CD14-positive monocyte (primary cell): Measurements from ENCODE around the gene ETV1. TPM values are rescaled to one million over a fixed set of nuclear protein-coding genes. Genes with fewer than 3 reads are reported as not detected.

Experiments
- DNase-seq, 3 donors: peaks; one replicate each; pipeline ENCODE4 v3.0.0-alpha.2; 2011 to 2022
- H2AFZ ChIP-seq: 2 replicates; pipeline ENCODE4 v1.6.0; 2012; ENCODE audit warnings: mild to moderate bottlenecking, low read depth, low read length, inconsistent platforms; ENCODE audit not compliant: insufficient read depth, poor library complexity, severe bottlenecking
- H3K27ac ChIP-seq, 2 donors: 1 replicate in 1 of 2; 2 replicates in 1 of 2; pipeline ENCODE4 v1.5.1; 2012 to 2013; ENCODE audit warnings: low read length in 2 of 2, control low read depth in 1 of 2, inconsistent platforms in 1 of 2, low read depth in 1 of 2, mild to moderate bottlenecking in 1 of 2
- H3K27me3 ChIP-seq, 2 donors: one replicate each; pipeline versions ENCODE4 v1.6.0 to v1.6.1; 2011 to 2013; ENCODE audit warnings: low read length in 2 of 2; ENCODE audit not compliant: control insufficient read depth in 2 of 2, insufficient read depth in 2 of 2
- H3K36me3 ChIP-seq, 2 donors: replicated peaks in 1 of 2; 1 replicate in 1 of 2; 2 replicates in 1 of 2; pipeline versions ENCODE4 v1.5.1 to v1.6.1; 2012 to 2013; ENCODE audit warnings: low read length in 2 of 2, control low read depth in 1 of 2, inconsistent platforms in 1 of 2, mild to moderate bottlenecking in 1 of 2; ENCODE audit not compliant: insufficient read depth in 2 of 2, control insufficient read depth in 1 of 2
- H3K4me1 ChIP-seq, 2 donors: 1 replicate in 1 of 2; 2 replicates in 1 of 2; pipeline versions ENCODE4 v1.5.1 to v1.6.1; 2012 to 2013; ENCODE audit warnings: low read length in 2 of 2, control low read depth in 1 of 2, inconsistent platforms in 1 of 2, mild to moderate bottlenecking in 1 of 2, moderate library complexity in 1 of 2; ENCODE audit not compliant: insufficient read depth in 2 of 2, control insufficient read depth in 1 of 2
- H3K4me2 ChIP-seq: replicated peaks from 2 replicates; pipeline ENCODE3; 2012; ENCODE audit warnings: low read length, moderate library complexity, mild to moderate bottlenecking; ENCODE audit not compliant: poor library complexity, severe bottlenecking; ENCODE audit errors: extremely low read depth
- H3K4me3 ChIP-seq, 3 experiments: fragments of 200-600 bp in 1 of 3; sonication (generic) in 1 of 3; replicated peaks in 1 of 3; 1 replicate in 2 of 3; 2 replicates in 1 of 3; pipeline ENCODE4 v1.5.1; 2011 to 2013; ENCODE audit warnings: low read length in 3 of 3, mild to moderate bottlenecking in 3 of 3, control low read depth in 2 of 3, low read depth in 2 of 3, inconsistent platforms in 1 of 3, moderate library complexity in 1 of 3
- H3K79me2 ChIP-seq: 2 replicates; pipeline ENCODE4 v1.6.0; 2012; ENCODE audit warnings: mild to moderate bottlenecking, control low read depth, inconsistent platforms, low read length, moderate library complexity; ENCODE audit not compliant: insufficient read depth
- H3K9ac ChIP-seq: 2 replicates; pipeline ENCODE4 v1.6.0; 2017; ENCODE audit warnings: low read length, mild to moderate bottlenecking; ENCODE audit not compliant: insufficient read depth, poor library complexity, severe bottlenecking
- H3K9me3 ChIP-seq, 2 donors: replicated peaks in 1 of 2; 1 replicate in 1 of 2; 2 replicates in 1 of 2; pipeline versions ENCODE4 v1.5.1 to v1.6.1; 2012 to 2013; ENCODE audit warnings: low read length in 2 of 2, control low read depth in 1 of 2; ENCODE audit not compliant: control insufficient read depth in 1 of 2, insufficient read depth in 1 of 2
- H4K20me1 ChIP-seq: 2 replicates; pipeline ENCODE4 v1.6.0; 2012; ENCODE audit warnings: mild to moderate bottlenecking, low read length, control low read depth, moderate library complexity; ENCODE audit not compliant: insufficient read depth
- H3K27ac Mint-ChIP-seq, 7 donors: one replicate each; pipeline ENCODE4 v1.8.0; 2020; ENCODE audit warnings: mild to moderate bottlenecking in 7 of 7, mixed read lengths in 7 of 7, moderate library complexity in 6 of 7, inconsistent platforms in 2 of 7
- H3K27me3 Mint-ChIP-seq, 3 donors: one replicate each; pipeline ENCODE4 v1.8.0; 2021 to 2022; ENCODE audit warnings: low read depth in 3 of 3, mild to moderate bottlenecking in 3 of 3, mixed read lengths in 3 of 3, moderate library complexity in 3 of 3, inconsistent platforms in 1 of 3
- H3K36me3 Mint-ChIP-seq, 2 donors: one replicate each; pipeline ENCODE4 v1.8.0; 2020; ENCODE audit warnings: mixed read lengths in 2 of 2, inconsistent platforms in 1 of 2, mild to moderate bottlenecking in 1 of 2
- H3K4me1 Mint-ChIP-seq: one replicate; pipeline ENCODE4 v1.8.0; 2020; ENCODE audit warnings: mild to moderate bottlenecking, mixed read lengths
- H3K4me3 Mint-ChIP-seq, 2 donors: one replicate each; pipeline ENCODE4 v1.8.0; 2020; ENCODE audit warnings: mild to moderate bottlenecking in 2 of 2, mixed read lengths in 2 of 2, moderate library complexity in 1 of 2
- H3K9me3 Mint-ChIP-seq, 7 donors: one replicate each; pipeline ENCODE4 v1.8.0; 2020 to 2022; ENCODE audit warnings: mixed read lengths in 7 of 7, mild to moderate bottlenecking in 6 of 7, moderate library complexity in 6 of 7, inconsistent platforms in 2 of 7
- WGBS: methylation state at CpG from one replicate; pipeline ENCODE4 v1.1.5; 2013; ENCODE audit warnings: missing lambda C conversion rate; ENCODE audit not compliant: insufficient coverage; 5-methylcytosine and 5-hydroxymethylcytosine counted together
- intact Hi-C, 2 donors: fragments of 100-400 bp; cut with micrococcal nuclease; formaldehyde crosslinking; loops; one replicate each; pipeline versions ENCODE4 v1.15.0 to v1.15.1; 2023
- polyA plus RNA-seq, 3 donors: library from polyadenylated mRNA; depleted of rRNA in 1 of 3; unstranded in 2 of 3; stranded (reverse) in 1 of 3; fragments of 300-500 nt in 2 of 3; fragments of >200 nt in 1 of 3; fragmentation: Illumina TruSeq in 2 of 3; gene quantifications; 1 replicate in 2 of 3; 2 replicates in 1 of 3; pipeline ENCODE4 v1.2.3, GENCODE V29; 2012 to 2021
- TF ChIP-seq, protein P1 (sequence below): fragments of 200-600 bp; IDR thresholded peaks from one replicate; pipeline ENCODE4 v1.8.0; 2022; ENCODE audit warnings: antibody characterized with exemption, mild to moderate bottlenecking

The ETV1 gene
- polyA plus RNA-seq, 3 donors: not detected

DNA sequence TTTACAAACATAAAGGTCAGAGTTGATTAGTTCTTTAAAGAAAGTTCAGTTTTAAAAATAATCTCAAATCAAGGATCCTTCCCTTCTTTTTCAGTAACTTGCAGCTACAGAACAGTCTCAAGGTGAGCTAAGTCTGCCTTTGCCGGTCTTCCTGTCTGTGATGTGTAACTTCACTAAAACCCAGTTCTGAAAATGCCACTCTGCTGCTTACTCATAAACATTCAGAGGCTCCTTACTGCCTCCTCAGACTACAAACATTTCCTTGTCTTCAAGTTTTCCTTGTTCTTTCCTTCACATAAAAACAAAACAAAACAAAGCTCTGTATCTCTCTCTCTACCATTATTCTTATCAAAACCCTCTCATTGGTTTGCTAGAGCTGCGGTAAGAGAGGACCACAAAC, 128.7 kb downstream of the ETV1 start:
- Histone ChIP-seq H3K4me1 (no peaks in the 10 kb centered on the region), H3K79me2 (no peaks in the 10 kb centered on the region), H3K36me3 (no peaks in the 10 kb centered on the region), H3K27ac (no peak overlapping the region), H3K9me3 (no peaks in the 10 kb centered on the region), H3K27me3 (peaks cover 23 to 24% of the 10 kb centered on the region in 2 donors), H3K4me3 (no peak overlapping the region), H3K9ac (no peak overlapping the region), H2AFZ (no peak overlapping the region), H3K4me2 (no peak overlapping the region), H4K20me1 (no peaks in the 10 kb centered on the region)
- H3K4me1 Mint-ChIP-seq: no peaks in the 10 kb centered on the region
- H3K27me3 Mint-ChIP-seq: peaks cover 14 to 37% (median 33%) of the 10 kb centered on the region in 3 donors
- H3K36me3 Mint-ChIP-seq: no peaks in the 10 kb centered on the region
- no peak overlapping the region for H3K4me3 Mint-ChIP-seq
- no peak for DNase-seq
- intact Hi-C loops: no loop called here
- H3K27ac Mint-ChIP-seq: peak overlapping the region in 1 of 7 donors; percentile 17
- TF ChIP-seq, protein P1, sequence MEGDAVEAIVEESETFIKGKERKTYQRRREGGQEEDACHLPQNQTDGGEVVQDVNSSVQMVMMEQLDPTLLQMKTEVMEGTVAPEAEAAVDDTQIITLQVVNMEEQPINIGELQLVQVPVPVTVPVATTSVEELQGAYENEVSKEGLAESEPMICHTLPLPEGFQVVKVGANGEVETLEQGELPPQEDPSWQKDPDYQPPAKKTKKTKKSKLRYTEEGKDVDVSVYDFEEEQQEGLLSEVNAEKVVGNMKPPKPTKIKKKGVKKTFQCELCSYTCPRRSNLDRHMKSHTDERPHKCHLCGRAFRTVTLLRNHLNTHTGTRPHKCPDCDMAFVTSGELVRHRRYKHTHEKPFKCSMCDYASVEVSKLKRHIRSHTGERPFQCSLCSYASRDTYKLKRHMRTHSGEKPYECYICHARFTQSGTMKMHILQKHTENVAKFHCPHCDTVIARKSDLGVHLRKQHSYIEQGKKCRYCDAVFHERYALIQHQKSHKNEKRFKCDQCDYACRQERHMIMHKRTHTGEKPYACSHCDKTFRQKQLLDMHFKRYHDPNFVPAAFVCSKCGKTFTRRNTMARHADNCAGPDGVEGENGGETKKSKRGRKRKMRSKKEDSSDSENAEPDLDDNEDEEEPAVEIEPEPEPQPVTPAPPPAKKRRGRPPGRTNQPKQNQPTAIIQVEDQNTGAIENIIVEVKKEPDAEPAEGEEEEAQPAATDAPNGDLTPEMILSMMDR: no peak
- peaks cover 0 to 2% (median 0%) of the 10 kb centered on the region in 7 donors for H3K9me3 Mint-ChIP-seq
- WGBS: 100% methylated on average over 1 of the region's 2 CpGs

DNA sequence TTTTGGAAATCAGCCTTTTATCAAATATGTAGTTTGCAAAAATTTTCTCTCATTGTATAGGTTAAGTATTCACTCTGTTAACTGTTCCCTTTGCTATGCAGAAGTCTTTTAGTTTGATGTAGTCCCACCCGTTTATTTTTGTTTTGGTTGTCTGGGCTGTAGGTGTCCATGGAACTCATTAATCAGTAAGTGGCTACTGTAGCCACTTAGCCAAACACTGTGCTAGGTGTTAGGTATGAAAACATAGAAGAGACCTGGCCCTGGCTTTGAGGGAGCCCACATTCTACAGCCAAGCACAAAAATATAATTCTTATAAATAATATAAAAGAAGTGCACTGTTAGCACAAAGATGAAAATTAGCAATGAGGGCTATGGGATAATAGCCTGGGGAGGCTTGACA, 133.5 kb downstream of the ETV1 start:
- H4K20me1 ChIP-seq: no peaks in the 10 kb centered on the region
- no peak overlapping the region for H2AFZ ChIP-seq
- no peak overlapping the region for H3K27ac ChIP-seq
- TF ChIP-seq, protein P1: no peak
- no peak overlapping the region for H3K4me3 Mint-ChIP-seq
- H3K27me3 ChIP-seq: peaks cover 43 to 46% of the 10 kb centered on the region in 2 donors
- no peaks in the 10 kb centered on the region for H3K36me3 ChIP-seq
- no peaks in the 10 kb centered on the region for H3K4me1 ChIP-seq
- H3K79me2 ChIP-seq: no peaks in the 10 kb centered on the region
- no peak overlapping the region for H3K4me3 ChIP-seq
- H3K9me3 Mint-ChIP-seq: peaks cover 0 to 8% (median 0%) of the 10 kb centered on the region in 7 donors
- WGBS: no CpG with 5 or more reads among the region's 1 CpG
- no peak overlapping the region for H3K4me2 ChIP-seq
- no peak overlapping the region for H3K27ac Mint-ChIP-seq
- no peak for DNase-seq
- no peaks in the 10 kb centered on the region for H3K9me3 ChIP-seq
- H3K27me3 Mint-ChIP-seq: peaks cover 41 to 59% (median 58%) of the 10 kb centered on the region in 3 donors
- intact Hi-C loops: no loop called here
- no peaks in the 10 kb centered on the region for H3K4me1 Mint-ChIP-seq
- no peak overlapping the region for H3K9ac ChIP-seq
- no peaks in the 10 kb centered on the region for H3K36me3 Mint-ChIP-seq
